ENCODE data around the gene NEK10. TPM values are rescaled to one million over a fixed set of nuclear protein-coding genes. Genes with fewer than 3 reads are reported as not detected.

Gene NEK10
- total RNA-seq, 1 experiment from 2014 or later = 0.66 TPM

DNA sequence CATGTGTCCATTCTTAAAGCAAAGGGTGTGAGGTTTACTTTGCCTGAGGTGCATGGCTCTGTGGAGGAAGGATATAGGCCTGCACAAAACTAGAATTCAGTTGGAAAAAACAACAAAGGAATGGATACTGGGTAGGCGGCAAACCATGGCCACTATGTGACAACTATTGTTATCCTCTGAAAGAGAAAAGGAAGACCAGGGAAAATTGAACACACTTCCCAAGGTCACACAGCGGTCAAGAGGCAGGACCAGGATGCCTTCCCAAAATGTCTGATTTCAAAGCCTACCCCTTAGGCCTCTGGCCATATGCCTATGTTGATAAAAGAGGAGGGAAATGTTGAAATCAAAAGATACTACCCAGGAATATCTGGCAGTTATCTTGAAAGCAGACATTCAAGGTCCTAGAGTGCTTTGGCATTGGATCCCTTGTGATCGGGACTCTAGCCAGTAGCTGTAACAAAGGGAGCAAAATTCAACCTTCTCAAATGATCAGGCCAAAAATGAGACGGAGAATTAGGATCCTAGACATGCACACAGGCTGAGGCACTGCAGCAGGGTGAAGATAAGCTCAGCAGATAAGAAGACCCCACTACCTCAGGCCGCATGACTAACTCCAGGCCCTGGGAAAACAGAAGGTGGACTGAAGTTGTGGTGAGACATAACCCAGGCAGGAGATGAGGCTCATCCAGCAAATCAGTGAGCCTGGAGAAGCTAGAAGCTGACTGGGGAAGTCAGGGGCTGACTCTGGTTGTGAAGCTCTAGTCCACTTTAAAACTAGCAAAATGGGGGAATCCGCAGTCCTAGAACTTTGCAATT lies 292.2 kb downstream of the NEK10 start:
- peaks cover 45 to 48% of the 10 kb centered on the region in 2 experiments for H3K4me1 Mint-ChIP-seq

More for the DNA sequence above, 292.2 kb downstream of the NEK10 start:
- Histone ChIP-seq H2BK15ac (ENCODE audit: low read depth, low read length) (no peak overlapping the region), H3K4me1 (ENCODE audit: insufficient read depth, low read length) (peaks cover 19% of the 10 kb centered on the region; the same call in 1 of the 2 replicates), H4K91ac (ENCODE audit: insufficient read length, low read depth, low read length) (no peak overlapping the region), H3K79me1 (ENCODE audit: insufficient read depth, low read depth, low read length, poor library complexity, severe bottlenecking) (no peaks in the 10 kb centered on the region), H3K9ac (ENCODE audit: extremely low read depth, insufficient read length, low read length) (no peak overlapping the region), H3K4me2 (ENCODE audit: insufficient read depth, insufficient read length, low read length) (no peak overlapping the region), H3K23ac (ENCODE audit: insufficient read length, low read depth, low read length) (no peak overlapping the region), H3K14ac (ENCODE audit: insufficient read depth, low read length) (no peak overlapping the region), H3K18ac (ENCODE audit: insufficient read length, low read depth, low read length) (no peak overlapping the region), H3K23me2 (ENCODE audit: insufficient read length, low read depth, low read length, poor library complexity, severe bottlenecking) (peaks cover 2% of the 10 kb centered on the region), H3K9me3 (ENCODE audit: control insufficient read depth, low read depth, low read length) (no peaks in the 10 kb centered on the region), H2BK5ac (ENCODE audit: insufficient read length, low read length) (no peak overlapping the region), H4K8ac (replicated peaks; ENCODE audit: insufficient read length, low read depth, low read length) (no peak overlapping the region), H3T11ph (ENCODE audit: low read length) (no peak overlapping the region), H3K27me3 (ENCODE audit: insufficient read depth, low read length) (no peaks in the 10 kb centered on the region), H4K20me1 (ENCODE audit: control insufficient read depth, insufficient read depth, insufficient read length) (no peaks in the 10 kb centered on the region), H2BK120ac (ENCODE audit: low read depth, low read length, poor library complexity, severe bottlenecking) (no peak overlapping the region), H4K5ac (ENCODE audit: insufficient read length, low read depth, low read length) (no peak overlapping the region), H2AFZ (ENCODE audit: low read length) (no peak overlapping the region), H2AK5ac (ENCODE audit: insufficient read length, low read length) (no peak overlapping the region), H3K56ac (ENCODE audit: insufficient read length, low read depth, low read length) (no peak overlapping the region), H2BK20ac (ENCODE audit: low read depth, low read length, poor library complexity, severe bottlenecking) (no peak overlapping the region), H3K79me2 (ENCODE audit: insufficient read depth, low read length) (no peaks in the 10 kb centered on the region), H2BK12ac (ENCODE audit: insufficient read length, low read depth, low read length) (no peak overlapping the region), H3K4ac (ENCODE audit: low read depth, low read length) (no peak overlapping the region), H3K27ac (ENCODE audit: insufficient read length, low read depth, low read length) (no peak overlapping the region)
- peaks cover 0 to 6% (median 0%) of the 10 kb centered on the region in 3 experiments; a peak in 3 of 7 replicates for H3K36me3 Mint-ChIP-seq (ENCODE audit: insufficient read depth in 1 of 3, low read depth in 3 of 3)
- no peak for DNase-seq
- no peak overlapping the region for H3K4me3 Mint-ChIP-seq
- WGBS (ENCODE audit: extremely low coverage, insufficient read length, low lambda C conversion rate) = no CpG with 5 or more reads among the region's 6 CpGs
- no peaks in the 10 kb centered on the region for H3K9me3 Mint-ChIP-seq
- no peaks in the 10 kb centered on the region; the same call in 1 of the 2 replicates for H3K27me3 Mint-ChIP-seq (ENCODE audit: low read depth)
- peak overlapping the region in 1 of 3 experiments; percentile 45; a peak in 1 of 7 replicates for H3K27ac Mint-ChIP-seq
- TF ChIP-seq, protein P1, sequence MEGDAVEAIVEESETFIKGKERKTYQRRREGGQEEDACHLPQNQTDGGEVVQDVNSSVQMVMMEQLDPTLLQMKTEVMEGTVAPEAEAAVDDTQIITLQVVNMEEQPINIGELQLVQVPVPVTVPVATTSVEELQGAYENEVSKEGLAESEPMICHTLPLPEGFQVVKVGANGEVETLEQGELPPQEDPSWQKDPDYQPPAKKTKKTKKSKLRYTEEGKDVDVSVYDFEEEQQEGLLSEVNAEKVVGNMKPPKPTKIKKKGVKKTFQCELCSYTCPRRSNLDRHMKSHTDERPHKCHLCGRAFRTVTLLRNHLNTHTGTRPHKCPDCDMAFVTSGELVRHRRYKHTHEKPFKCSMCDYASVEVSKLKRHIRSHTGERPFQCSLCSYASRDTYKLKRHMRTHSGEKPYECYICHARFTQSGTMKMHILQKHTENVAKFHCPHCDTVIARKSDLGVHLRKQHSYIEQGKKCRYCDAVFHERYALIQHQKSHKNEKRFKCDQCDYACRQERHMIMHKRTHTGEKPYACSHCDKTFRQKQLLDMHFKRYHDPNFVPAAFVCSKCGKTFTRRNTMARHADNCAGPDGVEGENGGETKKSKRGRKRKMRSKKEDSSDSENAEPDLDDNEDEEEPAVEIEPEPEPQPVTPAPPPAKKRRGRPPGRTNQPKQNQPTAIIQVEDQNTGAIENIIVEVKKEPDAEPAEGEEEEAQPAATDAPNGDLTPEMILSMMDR (conservative IDR thresholded peaks at IDR 0.05) = no peak

Measured in H9 (cell line).